Fibroblast of the aortic adventitia (primary cell): ENCODE data around the gene F8. TPM values are rescaled to one million over a fixed set of nuclear protein-coding genes. Genes with fewer than 3 reads are reported as not detected.

Experiments used
- DNase-seq: peaks from one replicate; pipeline ENCODE4 v3.0.0-alpha.2; 2010; ENCODE audit warnings: low read depth
- H3K4me3 ChIP-seq: 2 replicates; pipeline ENCODE4 v1.5.1; 2011; ENCODE audit warnings: low read depth, mild to moderate bottlenecking, control low read depth, low read length, moderate library complexity
- total RNA-seq: library from RNA; depleted of rRNA; stranded (reverse); fragments of >200 nt; gene quantifications from 2 replicates; pipeline ENCODE4 v1.2.3, GENCODE V29; 2012; ENCODE audit warnings: low replicate concordance
- TF ChIP-seq, protein P1 (sequence below): IDR thresholded peaks from 2 replicates; pipeline ENCODE4 v1.5.1; 2011; ENCODE audit warnings: mild to moderate bottlenecking, low read length, control low read depth, inconsistent platforms; ENCODE audit not compliant: insufficient read depth

F8 gene
- total RNA-seq, 1 donor = 7.8 TPM

- TF ChIP-seq, protein P1, sequence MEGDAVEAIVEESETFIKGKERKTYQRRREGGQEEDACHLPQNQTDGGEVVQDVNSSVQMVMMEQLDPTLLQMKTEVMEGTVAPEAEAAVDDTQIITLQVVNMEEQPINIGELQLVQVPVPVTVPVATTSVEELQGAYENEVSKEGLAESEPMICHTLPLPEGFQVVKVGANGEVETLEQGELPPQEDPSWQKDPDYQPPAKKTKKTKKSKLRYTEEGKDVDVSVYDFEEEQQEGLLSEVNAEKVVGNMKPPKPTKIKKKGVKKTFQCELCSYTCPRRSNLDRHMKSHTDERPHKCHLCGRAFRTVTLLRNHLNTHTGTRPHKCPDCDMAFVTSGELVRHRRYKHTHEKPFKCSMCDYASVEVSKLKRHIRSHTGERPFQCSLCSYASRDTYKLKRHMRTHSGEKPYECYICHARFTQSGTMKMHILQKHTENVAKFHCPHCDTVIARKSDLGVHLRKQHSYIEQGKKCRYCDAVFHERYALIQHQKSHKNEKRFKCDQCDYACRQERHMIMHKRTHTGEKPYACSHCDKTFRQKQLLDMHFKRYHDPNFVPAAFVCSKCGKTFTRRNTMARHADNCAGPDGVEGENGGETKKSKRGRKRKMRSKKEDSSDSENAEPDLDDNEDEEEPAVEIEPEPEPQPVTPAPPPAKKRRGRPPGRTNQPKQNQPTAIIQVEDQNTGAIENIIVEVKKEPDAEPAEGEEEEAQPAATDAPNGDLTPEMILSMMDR = no peak
- H3K4me3 ChIP-seq = no peak overlapping the region
Measured at GRCh38 chrX:155035688-155036087, 13.2 kb upstream of the F8 start.

GRCh38 chrX:155031657-155032056, 9.1 kb upstream of the F8 start:
- DNase-seq = no peak

More at GRCh38 chrX:155035688-155036087, 13.2 kb upstream of the F8 start:
- DNase-seq = no peak

DNA sequence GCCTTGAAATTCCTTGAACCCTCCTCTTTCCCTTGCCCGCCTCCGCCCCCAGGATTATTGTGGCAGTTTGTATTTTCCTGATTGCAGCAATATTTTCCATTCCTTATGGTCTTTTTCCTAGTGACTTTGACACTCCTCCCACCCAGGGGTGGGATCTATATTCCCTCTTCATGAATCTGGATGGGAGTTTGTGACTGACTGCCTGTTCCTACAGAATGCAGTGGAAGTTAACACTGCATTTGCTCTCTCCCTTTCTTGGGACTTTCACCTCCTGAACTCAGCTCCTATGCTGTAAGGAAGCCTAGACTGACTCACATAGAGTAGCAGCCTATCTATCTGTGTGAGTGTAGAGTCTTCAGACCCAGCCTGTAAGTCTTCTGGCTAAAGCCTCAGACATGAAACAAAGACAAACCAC, 6.4 kb upstream of the F8 start:
- DNase-seq = peak; percentile 51
- no peak overlapping the region for H3K4me3 ChIP-seq
- TF ChIP-seq, protein P1 = no peak

More at GRCh38 chrX:155031657-155032056, 9.1 kb upstream of the F8 start:
- no peak overlapping the region for H3K4me3 ChIP-seq
- TF ChIP-seq, protein P1 = no peak

- DNase-seq = no peak
- TF ChIP-seq, protein P1 = no peak
- H3K4me3 ChIP-seq = peak overlapping the region; percentile 23
Measured at GRCh38 chrX:155028129-155028528, 5.6 kb upstream of the F8 start.

GRCh38 chrX:155027509-155028066, 5.1 kb upstream of the F8 start:
- TF ChIP-seq, protein P1 = no peak
- DNase-seq = peak; percentile 86
- peak overlapping the region; percentile 67 for H3K4me3 ChIP-seq

DNA sequence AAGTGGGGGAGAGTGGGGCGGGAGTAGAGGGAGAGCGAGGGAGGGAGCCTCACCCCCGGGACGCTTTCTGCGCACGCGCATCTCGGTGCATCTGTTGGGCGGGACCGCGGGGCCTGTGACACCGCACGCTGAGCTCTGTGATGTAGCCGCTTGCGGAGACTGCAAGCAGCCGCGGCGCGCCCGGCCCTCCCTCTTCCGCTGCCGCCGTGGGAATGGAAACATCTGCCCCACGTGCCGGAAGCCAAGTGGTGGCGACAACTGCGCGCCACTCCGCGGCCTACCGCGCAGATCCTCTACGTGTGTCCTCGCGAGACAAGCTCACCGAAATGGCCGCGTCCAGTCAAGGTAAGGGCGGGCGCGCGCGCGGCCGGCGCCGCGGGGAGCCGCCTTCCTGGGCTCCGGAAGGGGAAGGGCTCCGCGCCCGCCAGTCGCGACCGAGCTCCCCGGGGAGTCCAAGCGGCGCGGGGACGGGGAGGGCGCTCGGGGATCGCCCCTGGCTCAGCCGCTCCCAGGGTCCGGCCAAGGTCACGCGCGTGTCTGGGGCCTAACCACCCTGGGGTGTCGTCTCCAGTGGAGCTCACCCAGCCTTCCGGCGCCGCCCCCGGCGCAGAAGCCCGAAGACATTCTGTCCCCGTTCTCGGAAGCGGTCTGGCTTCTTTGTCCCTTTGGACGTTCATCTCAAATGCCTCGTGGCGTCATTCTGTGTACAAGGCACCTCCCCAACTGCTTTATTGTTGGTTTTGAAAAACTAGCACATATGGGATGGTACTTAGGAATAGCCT, 4.4 kb upstream of the F8 start, which contains the start of gene FUNDC2:
FUNDC2 (plus strand) TSS at position 118 of the 782 bp plus-strand sequence; CDS start at position 213, 95 bp downstream.
- TF ChIP-seq, protein P1 = no peak

More for the DNA sequence above, 4.4 kb upstream of the F8 start, which contains the start of gene FUNDC2:
- peak within 1 kb of the TSS; percentile 67 for H3K4me3 ChIP-seq
- peak; percentile 89 for DNase-seq
